Measurements from ENCODE around the gene HIF3A. TPM values are rescaled to one million over a fixed set of nuclear protein-coding genes. Genes with fewer than 3 reads are reported as not detected.
A peak's percentile ranks its signal among the peaks of the same experiment; 100 is the strongest.
"Not testable (repeated sequence)": the region's sequence is repeated elsewhere in the genome, so short reads cannot be mapped to it uniquely, and the experiment has no call there.

The HIF3A gene
- total RNA-seq (2014; rRNA removed; shearing (Covaris generic)), result 13.2 and 18.0 TPM in 2 replicates

DNA sequence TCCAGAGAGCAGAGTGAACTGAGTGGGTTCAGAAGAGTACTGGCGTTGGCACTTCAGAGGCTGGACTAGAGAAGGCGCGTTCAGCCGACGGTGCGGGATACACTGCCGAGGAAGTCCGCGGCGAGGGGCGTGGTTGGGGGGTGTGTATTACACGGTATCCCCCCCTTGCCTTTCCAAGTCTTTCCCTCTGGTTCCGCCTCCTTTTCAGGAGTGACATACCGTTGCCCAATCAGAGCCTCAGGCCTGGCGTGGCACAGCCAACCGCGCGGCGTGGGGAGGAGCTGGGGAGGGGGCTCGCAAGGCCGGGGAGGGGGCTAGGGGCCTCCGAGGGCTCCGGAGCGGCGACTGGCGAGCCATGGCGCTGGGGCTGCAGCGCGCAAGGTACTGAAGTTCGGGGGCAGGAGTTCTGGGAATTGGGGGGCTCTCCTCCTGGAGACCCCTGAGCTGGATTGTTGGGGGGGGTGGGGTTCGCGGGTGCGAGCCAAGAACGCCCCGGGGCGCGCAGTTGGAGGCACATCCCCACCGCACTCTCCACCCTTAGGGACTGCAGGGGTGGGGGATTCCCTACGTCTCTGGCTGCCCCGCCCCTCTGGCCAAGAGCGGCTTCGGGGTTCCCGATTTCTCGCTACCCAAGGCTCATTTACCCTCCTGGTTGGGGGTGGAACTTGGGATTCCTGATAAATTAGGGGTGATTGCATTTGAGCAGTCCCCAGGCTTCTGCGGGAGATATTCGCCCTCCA lies at the start of gene HIF3A:
Gene HIF3A, plus strand, starts transcription at position 321 of the 740 bp plus-strand sequence. Its CDS starts 35 bp downstream, at position 356.
- Histone ChIP-seq H3K27me3 (ENCODE audit: control insufficient read depth, insufficient read depth, low read length) (no peaks in the 10 kb centered on the region; the same call in 1 of the 2 replicates), H3K4me3 (ENCODE audit: insufficient read depth, low read depth, low read length) (peak within 1 kb of the TSS; percentile 66), H3K36me3 (replicated peaks; ENCODE audit: control insufficient read depth, insufficient read depth, low read length) (no peaks in the 10 kb centered on the region)
- peak; percentile 99 for DNase-seq

DNA sequence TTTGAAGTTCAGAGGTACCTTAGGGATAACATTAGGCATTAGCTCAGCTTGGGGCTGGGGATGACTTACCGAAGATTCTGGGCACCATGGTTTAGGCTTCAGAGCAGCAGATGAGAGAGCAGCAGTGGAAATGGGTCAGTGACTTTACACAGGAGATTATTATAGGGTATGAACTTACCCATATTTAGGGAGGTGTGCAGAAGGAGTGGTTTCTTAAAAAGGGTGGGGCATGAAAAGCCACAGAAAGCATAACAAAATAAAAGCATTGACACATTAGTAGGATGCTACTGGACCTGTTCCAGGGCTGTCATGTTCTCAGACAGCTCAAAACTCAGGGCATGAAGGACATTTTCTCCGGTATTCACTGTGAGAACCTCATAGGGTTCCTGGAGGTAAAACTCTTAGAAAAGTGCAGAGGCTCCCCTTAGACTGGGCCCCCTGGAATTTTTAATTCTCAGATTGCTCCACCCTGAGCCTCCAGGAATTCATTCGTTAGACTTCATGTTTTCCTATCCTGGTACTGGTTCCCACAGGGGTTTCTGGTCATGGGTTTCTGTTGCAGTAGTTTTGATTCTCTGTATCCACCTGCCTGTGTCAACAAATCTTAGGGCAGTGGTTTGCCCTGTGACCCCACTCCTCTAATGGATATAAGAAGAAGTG lies 46.6 kb upstream of the HIF3A start:
- Histone ChIP-seq H3K27me3 (ENCODE audit: control insufficient read depth, insufficient read depth, low read length) (no peaks in the 10 kb centered on the region), H3K4me3 (ENCODE audit: insufficient read depth, low read depth, low read length) (no peak overlapping the region), H3K36me3 (replicated peaks; ENCODE audit: control insufficient read depth, insufficient read depth, low read length) (no peaks in the 10 kb centered on the region)
- no peak for DNase-seq

DNA sequence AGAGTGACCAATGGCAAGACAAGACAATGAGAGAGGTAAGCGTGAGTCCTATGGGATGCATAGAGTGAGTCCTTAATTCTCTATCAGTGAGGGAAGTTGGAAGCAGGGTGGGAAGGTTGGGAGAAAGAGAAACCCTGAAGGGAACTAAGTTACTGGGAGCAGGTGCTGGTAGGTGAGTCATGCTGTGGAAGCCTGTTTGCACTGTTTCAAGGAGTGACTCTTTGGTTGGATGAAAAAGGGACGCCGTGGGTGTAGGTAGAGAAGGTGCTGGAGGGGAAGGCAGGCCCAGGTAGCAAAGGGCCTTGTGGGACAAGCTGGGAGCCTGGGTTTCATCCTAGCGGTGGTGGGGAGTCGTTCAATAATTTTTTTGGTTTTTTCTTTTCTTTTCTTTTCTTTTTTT lies 45.4 kb upstream of the HIF3A start:
- Histone ChIP-seq H3K36me3 (replicated peaks; ENCODE audit: control insufficient read depth, insufficient read depth, low read length) (no peaks in the 10 kb centered on the region), H3K4me3 (ENCODE audit: insufficient read depth, low read depth, low read length) (no peak overlapping the region), H3K27me3 (ENCODE audit: control insufficient read depth, insufficient read depth, low read length) (no peaks in the 10 kb centered on the region)
- no peak for DNase-seq

DNA sequence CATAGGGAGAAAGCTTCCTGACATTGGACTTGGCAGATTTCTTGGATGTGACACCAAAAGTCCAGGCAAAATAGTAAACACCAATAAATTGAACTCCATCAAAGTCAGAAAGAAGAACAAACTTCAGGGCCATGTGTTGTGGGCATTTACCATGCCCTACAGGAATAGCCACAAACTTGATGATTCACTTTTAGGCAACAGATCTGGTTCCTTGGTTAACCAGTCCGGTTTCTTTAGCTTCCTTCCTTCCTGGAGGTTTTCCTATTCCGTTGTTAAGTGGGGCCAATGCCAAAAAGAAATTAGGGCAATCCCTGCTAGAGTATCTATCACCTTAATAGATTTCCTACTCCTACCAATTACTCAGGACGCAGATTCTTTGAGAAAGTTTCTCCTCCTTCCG lies 42.1 kb upstream of the HIF3A start:
- H3K36me3 ChIP-seq (replicated peaks; ENCODE audit: control insufficient read depth, insufficient read depth, low read length), result no peaks in the 10 kb centered on the region
- H3K27me3 ChIP-seq (ENCODE audit: control insufficient read depth, insufficient read depth, low read length), result no peaks in the 10 kb centered on the region
- DNase-seq, result no peak
- H3K4me3 ChIP-seq (ENCODE audit: insufficient read depth, low read depth, low read length), result no peak overlapping the region

DNA sequence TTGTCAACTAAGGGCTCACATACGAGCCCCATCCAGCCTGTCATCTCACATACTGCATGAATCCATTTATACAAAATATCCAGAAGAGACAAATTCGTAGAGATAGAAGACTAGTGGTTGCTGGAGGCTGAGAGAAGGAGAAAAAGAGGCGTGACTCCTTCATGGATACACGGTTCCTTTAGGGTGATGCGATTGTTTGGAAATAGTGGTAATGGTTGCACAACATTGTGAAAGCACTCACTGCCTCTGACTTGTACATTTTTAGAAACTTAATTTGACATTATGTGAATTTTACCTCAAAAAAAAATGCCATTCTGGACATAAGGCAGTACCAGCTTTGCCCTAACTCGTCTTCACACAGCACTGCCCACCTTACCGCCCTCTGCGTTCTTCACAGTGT lies 40.0 kb upstream of the HIF3A start:
- Histone ChIP-seq H3K4me3 (ENCODE audit: insufficient read depth, low read depth, low read length) (no peak overlapping the region), H3K27me3 (ENCODE audit: control insufficient read depth, insufficient read depth, low read length) (no peaks in the 10 kb centered on the region), H3K36me3 (replicated peaks; ENCODE audit: control insufficient read depth, insufficient read depth, low read length) (no peaks in the 10 kb centered on the region)
- DNase-seq, result no peak

DNA sequence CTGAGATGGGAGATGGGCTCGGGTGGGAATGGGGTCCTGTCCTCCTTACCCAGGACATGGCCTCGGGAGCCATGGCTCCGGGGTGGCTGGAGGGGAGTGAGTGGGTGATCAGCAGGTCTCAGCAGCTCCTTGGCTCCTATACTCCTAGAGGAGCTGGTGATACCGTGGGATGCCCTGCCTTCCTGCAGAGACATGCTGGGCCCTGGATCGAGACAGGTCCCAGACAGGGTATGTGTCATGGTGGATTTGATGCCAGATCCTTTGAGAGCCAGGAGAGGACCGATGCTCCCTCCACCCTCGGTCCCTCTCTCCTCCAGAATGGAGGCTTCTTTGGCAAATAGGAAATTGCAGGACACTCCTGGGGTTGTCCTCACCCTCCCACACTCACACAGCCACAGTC lies 35.3 kb upstream of the HIF3A start:
- H3K4me3 ChIP-seq (ENCODE audit: insufficient read depth, low read depth, low read length); H3K36me3 ChIP-seq (replicated peaks; ENCODE audit: control insufficient read depth, insufficient read depth, low read length); DNase-seq; H3K27me3 ChIP-seq (ENCODE audit: control insufficient read depth, insufficient read depth, low read length): not testable (repeated sequence)

DNA sequence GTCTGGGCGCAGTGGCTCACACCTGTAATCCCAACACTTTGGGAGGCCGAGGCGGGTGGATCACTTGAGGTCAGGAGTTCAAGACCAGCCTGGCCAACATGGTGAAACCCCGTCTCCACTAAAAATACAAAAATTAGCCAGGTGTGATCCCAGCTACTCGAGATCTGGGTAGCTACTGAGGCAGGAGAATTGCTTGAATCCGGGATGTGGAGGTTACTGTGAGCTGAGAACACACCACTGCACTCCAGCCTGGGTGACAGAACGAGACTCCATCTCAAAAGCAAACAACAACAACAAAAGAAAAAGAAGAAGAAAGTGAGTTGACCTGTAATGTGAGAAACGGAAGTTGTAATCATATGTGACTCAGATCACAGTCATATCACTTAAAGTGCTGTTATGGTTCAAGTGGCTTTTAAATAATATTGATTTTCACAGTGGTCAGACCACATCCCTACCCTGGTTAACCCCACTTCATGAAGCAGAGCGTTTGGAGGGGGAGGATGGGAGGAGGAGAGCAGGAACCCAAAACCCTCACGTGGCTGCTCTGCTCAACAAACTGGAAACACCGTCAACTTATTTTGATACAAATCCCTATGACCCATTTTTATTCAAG lies 34.1 kb upstream of the HIF3A start:
- not testable (repeated sequence) for DNase-seq; H3K4me3 ChIP-seq (ENCODE audit: insufficient read depth, low read depth, low read length); H3K27me3 ChIP-seq (ENCODE audit: control insufficient read depth, insufficient read depth, low read length); H3K36me3 ChIP-seq (replicated peaks; ENCODE audit: control insufficient read depth, insufficient read depth, low read length)

DNA sequence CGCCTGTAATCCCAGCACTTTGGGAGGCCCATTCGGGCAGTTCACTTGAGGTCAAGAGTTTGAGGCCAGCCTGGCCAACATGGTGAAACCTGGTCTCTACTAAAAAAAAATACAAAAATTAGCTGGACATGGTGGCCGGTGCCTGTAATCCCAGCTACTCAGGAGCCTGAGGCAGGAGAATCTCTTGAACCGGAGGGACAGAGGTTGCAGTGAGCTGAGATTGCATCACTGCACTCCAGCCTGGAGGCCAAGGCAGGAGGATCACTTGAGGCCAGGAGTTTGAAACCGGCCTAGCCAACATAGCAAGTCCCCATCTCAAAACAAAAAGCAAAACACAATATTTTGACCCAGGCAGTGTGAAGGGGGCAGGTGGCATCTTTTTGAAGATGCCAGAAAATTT lies 32.0 kb upstream of the HIF3A start:
- not testable (repeated sequence) for DNase-seq; H3K36me3 ChIP-seq (replicated peaks; ENCODE audit: control insufficient read depth, insufficient read depth, low read length); H3K4me3 ChIP-seq (ENCODE audit: insufficient read depth, low read depth, low read length); H3K27me3 ChIP-seq (ENCODE audit: control insufficient read depth, insufficient read depth, low read length)

DNA sequence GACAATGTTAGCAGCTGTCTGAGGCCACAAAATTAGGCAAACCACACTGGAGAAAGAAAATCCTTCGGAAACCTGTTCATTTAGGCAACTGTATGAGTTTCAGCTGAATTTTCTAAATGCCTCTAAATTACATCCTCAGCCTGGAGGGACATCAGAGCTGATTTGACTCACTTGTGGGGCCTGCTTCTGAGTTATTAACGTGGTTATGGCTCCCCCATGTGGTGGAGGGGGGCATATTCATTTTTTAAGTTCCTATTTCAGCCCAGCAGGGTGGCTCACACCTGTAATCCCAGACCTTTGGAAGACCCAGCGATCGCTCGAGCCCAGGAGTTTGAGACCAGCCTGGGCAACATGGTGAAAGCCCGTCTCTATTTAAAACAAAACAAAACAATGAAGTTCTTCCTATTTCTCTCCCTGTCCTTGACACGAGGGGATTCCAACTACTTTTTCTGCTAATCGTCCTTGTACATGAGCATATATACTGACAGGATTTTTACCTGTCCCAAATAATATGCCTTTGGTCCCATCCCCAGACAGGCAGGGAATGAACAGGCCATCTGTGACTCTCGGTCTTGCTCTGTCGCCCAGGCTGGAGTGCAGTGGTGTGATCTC lies 31.5 kb upstream of the HIF3A start:
- DNase-seq, result peak; percentile 79
- Histone ChIP-seq H3K27me3 (ENCODE audit: control insufficient read depth, insufficient read depth, low read length) (no peaks in the 10 kb centered on the region), H3K4me3 (ENCODE audit: insufficient read depth, low read depth, low read length) (no peak overlapping the region), H3K36me3 (replicated peaks; ENCODE audit: control insufficient read depth, insufficient read depth, low read length) (no peaks in the 10 kb centered on the region)

DNA sequence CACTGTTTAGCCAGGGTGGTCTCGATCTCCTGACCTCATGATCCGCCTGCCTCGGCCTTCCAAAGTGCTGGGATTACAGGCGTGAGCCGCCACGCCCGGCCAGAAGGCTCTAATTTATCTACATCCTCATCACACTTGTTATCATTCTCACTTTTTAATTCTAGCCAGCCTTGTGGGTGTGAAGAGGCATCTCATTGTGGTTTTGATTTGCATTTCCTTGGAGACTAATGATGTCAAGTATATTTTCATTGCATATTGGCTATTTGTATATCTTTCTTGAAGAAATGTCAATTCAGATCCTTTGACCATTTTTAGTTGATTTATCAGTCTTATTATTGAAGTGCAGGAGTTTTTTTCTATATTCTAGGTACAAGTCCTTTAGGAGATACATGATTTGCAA lies 27.7 kb upstream of the HIF3A start:
- no peaks in the 10 kb centered on the region for H3K27me3 ChIP-seq (ENCODE audit: control insufficient read depth, insufficient read depth, low read length)
- H3K36me3 ChIP-seq (replicated peaks; ENCODE audit: control insufficient read depth, insufficient read depth, low read length), result no peaks in the 10 kb centered on the region
- no peak for DNase-seq
- no peak overlapping the region for H3K4me3 ChIP-seq (ENCODE audit: insufficient read depth, low read depth, low read length)

DNA sequence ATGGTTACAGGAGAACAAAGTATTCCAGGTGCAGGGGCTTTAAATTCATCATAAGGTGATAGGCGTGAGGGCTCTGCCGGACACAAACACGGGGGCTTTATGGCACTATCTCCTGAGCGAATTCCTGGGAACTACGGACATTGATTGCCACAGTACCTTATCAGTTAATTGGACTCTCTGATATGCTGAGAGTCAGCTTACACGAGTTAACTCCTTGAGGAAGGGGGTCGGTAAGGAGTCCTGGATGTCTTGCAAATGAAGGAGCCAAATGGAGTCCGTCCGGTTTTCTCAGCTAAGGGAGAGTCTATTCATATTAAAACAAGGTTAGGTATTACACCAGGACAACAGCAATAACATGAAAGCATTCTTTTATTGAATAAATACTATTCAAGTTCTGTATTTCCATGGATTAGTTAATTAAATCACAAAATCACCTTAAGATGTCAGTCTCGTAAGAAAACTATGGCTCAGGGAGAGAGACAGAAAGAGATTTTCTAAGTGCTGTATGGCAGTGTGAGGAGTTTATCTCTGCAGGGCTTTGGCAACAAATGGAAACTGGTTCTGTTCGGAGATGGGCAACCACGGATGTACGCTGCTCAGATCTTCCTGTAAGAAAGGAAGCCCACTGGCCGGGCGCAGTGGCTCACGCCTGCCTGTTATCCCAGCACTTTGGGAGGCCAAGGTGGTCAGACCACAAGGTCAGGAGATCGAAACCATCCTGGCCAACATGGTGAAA lies 26.2 kb upstream of the HIF3A start:
- no peak for DNase-seq
- Histone ChIP-seq H3K36me3 (replicated peaks; ENCODE audit: control insufficient read depth, insufficient read depth, low read length) (no peaks in the 10 kb centered on the region), H3K4me3 (ENCODE audit: insufficient read depth, low read depth, low read length) (no peak overlapping the region), H3K27me3 (ENCODE audit: control insufficient read depth, insufficient read depth, low read length) (no peaks in the 10 kb centered on the region)

DNA sequence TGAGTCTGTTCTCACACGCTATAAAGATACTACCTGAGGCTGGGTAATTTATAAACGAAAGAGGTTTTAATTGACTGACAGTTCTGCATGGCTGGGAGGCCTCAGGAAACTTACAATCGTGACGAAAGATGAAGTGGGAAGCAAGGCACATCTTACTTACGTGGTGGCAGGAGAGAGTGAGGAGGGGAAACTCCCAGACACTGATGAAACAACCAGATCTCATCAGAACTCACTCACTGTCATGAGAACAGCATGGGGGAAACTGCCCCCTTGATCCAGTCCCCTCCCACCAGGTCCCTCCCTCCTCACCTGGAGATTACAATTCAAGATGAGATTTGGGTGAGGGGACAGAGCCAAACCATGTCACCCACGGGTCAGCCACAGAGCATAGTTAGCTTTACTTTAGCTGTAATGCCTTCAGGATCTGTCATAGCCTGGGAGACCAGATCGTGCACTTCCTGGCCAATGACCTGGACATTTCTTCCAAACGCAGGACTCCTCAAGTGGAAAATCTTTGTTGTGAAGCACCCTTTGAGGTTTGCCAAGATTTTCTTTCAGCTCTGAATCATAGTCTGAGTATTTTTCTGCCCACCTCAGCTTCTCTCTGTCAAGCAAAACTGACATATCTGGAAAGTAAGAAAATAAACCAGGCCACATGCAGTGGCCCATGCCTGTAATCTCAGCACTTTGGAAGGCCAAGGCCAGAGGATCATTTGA lies 25.2 kb upstream of the HIF3A start:
- no peaks in the 10 kb centered on the region for H3K36me3 ChIP-seq (replicated peaks; ENCODE audit: control insufficient read depth, insufficient read depth, low read length)
- DNase-seq, result no peak
- H3K4me3 ChIP-seq (ENCODE audit: insufficient read depth, low read depth, low read length), result no peak overlapping the region
- no peaks in the 10 kb centered on the region for H3K27me3 ChIP-seq (ENCODE audit: control insufficient read depth, insufficient read depth, low read length)

DNA sequence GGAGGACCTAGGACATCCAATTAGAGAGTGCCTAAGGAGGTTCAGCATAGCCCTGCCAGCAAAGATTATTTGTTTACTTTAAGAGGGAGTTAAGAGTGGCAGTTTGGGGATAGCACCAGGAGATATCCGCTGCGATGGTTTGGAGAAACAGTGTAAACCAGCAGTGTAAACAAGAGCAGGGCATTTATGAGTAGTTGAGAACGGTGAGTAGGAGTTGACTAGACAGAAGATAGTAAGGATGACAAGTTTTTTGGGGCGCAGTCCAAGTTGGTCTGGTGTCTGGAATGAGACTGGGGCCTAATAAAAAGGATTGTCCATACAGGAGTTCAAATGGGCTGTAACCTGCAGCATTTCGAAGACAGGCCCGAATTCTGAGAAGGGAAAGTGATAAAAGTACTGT lies 22.9 kb upstream of the HIF3A start:
- not testable (repeated sequence) for H3K27me3 ChIP-seq (ENCODE audit: control insufficient read depth, insufficient read depth, low read length); H3K4me3 ChIP-seq (ENCODE audit: insufficient read depth, low read depth, low read length); DNase-seq; H3K36me3 ChIP-seq (replicated peaks; ENCODE audit: control insufficient read depth, insufficient read depth, low read length)

DNA sequence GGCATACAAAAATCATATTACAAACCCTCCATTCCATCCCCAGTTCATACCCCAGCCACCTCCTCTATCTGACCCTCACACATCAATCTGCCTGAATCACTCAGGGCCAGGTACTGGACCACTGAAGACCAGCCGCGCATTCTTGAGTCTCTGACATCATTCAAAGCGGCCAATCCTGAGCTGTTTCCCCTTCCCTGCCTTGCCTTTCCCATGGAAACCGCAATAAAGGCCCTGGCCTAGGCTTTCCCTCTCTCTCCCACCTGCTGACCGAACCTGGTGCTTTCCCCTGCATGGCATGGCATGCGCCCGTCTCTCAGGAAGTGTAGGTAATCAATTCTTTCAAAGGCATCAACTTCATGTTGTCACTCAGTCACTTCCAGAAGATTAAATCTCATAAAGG lies 17.7 kb upstream of the HIF3A start:
- no peak for DNase-seq
- Histone ChIP-seq H3K4me3 (ENCODE audit: insufficient read depth, low read depth, low read length) (no peak overlapping the region), H3K27me3 (ENCODE audit: control insufficient read depth, insufficient read depth, low read length) (no peaks in the 10 kb centered on the region), H3K36me3 (replicated peaks; ENCODE audit: control insufficient read depth, insufficient read depth, low read length) (no peaks in the 10 kb centered on the region)

Measured in H7 (cell line).